SK-N-SH (cell line): ENCODE data around the gene ITPRID2. TPM values are rescaled to one million over a fixed set of nuclear protein-coding genes. Genes with fewer than 3 reads are reported as not detected.

ENCODE experiments used
- CTCF ChIA-PET: fragments of 300-600, 350-600 bp; formaldehyde crosslinking; extraction: SDS; loops from one replicate; lab custom pipeline; 2021; lab: Yijun Ruan, JAX
- POLR2A ChIA-PET: fragments of 350-600 bp; sonication (Branson Sonifier 250); formaldehyde crosslinking; extraction: SDS; loops from one replicate; lab custom pipeline; 2020; ENCODE audit warnings: antibody characterized with exemption, inconsistent platforms; lab: Yijun Ruan, JAX
- DNase-seq: peaks from one replicate; pipeline ENCODE4 v3.0.0; 2012
- H2AFZ ChIP-seq: fragments of 200-600 bp; sonication (generic); 2 replicates; pipeline ENCODE4 v1.8.1; 2016; ENCODE audit warnings: antibody characterized with exemption, mild to moderate bottlenecking, low read depth
- H3F3A ChIP-seq: fragments of 200-600 bp; sonication (generic); replicated peaks from 2 replicates; pipeline ENCODE3; 2016; ENCODE audit warnings: antibody characterized with exemption, mild to moderate bottlenecking; ENCODE audit not compliant: insufficient read depth
- H3K27ac ChIP-seq, 2 experiments: fragments of 200-500 bp in 1 of 2; fragments of 200-600 bp in 1 of 2; sonication (Bioruptor generic) in 1 of 2; sonication (generic), shearing (Covaris generic) in 1 of 2; 2 replicates each; pipeline versions ENCODE4 v1.5.1 to v1.6.1; 2014 to 2016; ENCODE audit warnings: low read depth in 2 of 2, inconsistent platforms in 1 of 2, low read length in 1 of 2, mild to moderate bottlenecking in 1 of 2, mixed read lengths in 1 of 2
- H3K27me3 ChIP-seq: fragments of 200-600 bp; sonication (generic), shearing (Covaris generic); 2 replicates; pipeline ENCODE4 v1.6.1; 2016; ENCODE audit warnings: mixed run types; ENCODE audit not compliant: insufficient read depth
- H3K36me3 ChIP-seq, 2 experiments: fragments of 200-500 bp in 1 of 2; fragments of 200-600 bp in 1 of 2; sonication (Bioruptor generic) in 1 of 2; sonication (generic) in 1 of 2; replicated peaks in 1 of 2; 2 replicates each; pipeline versions ENCODE3 to v1.5.1; 2014 to 2016; ENCODE audit warnings: low read length in 1 of 2, mild to moderate bottlenecking in 1 of 2; ENCODE audit not compliant: insufficient read depth in 2 of 2, control insufficient read depth in 1 of 2
- H3K4me1 ChIP-seq, 2 experiments: fragments of 200-500 bp in 1 of 2; fragments of 200-600 bp in 1 of 2; sonication (Bioruptor generic) in 1 of 2; sonication (generic), shearing (Covaris generic) in 1 of 2; 2 replicates each; pipeline versions ENCODE4 v1.5.1 to v1.6.1; 2014 to 2016; ENCODE audit warnings: low read depth in 1 of 2, low read length in 1 of 2, mixed run types in 1 of 2; ENCODE audit not compliant: insufficient read depth in 2 of 2, control insufficient read depth in 1 of 2
- H3K4me2 ChIP-seq: fragments of 200-600 bp; sonication (generic), shearing (Covaris generic); 2 replicates; pipeline ENCODE4 v1.6.1; 2017; ENCODE audit warnings: mixed run types
- H3K4me3 ChIP-seq, 2 experiments: fragments of 200-500 bp in 1 of 2; fragments of 200-600 bp in 1 of 2; sonication (Bioruptor generic) in 1 of 2; sonication (generic), shearing (Covaris generic) in 1 of 2; 2 replicates each; pipeline versions ENCODE4 v1.5.1 to v1.8.1; 2014 to 2016; ENCODE audit warnings: low read depth in 2 of 2, inconsistent platforms in 1 of 2, low read length in 1 of 2, mild to moderate bottlenecking in 1 of 2, mixed read lengths in 1 of 2, moderate library complexity in 1 of 2
- H3K79me2 ChIP-seq: fragments of 200-600 bp; sonication (generic); 2 replicates; pipeline ENCODE4 v1.8.1; 2017; ENCODE audit warnings: mild to moderate bottlenecking; ENCODE audit not compliant: insufficient read depth
- H3K9ac ChIP-seq: fragments of 200-600 bp; sonication (generic); 2 replicates; pipeline ENCODE4 v1.6.1; 2017; ENCODE audit warnings: mixed run types
- H3K9me2 ChIP-seq: fragments of 200-600 bp; sonication (generic); 2 replicates; pipeline ENCODE4 v1.6.1; 2017; ENCODE audit warnings: mixed run types
- H3K9me3 ChIP-seq: fragments of 200-600 bp; sonication (generic); 2 replicates; pipeline ENCODE4 v1.6.1; 2017; ENCODE audit warnings: mixed run types, mild to moderate bottlenecking, moderate library complexity
- H4K20me1 ChIP-seq: fragments of 200-600 bp; sonication (generic); 2 replicates; pipeline ENCODE4 v1.6.1; 2017; ENCODE audit warnings: mild to moderate bottlenecking, mixed run types; ENCODE audit not compliant: insufficient read depth
- CHD2 ChIP-seq: fragments of 150-350 bp; IDR thresholded peaks from 2 replicates; pipeline ENCODE4 v1.6.1; 2018; ENCODE audit warnings: low read length; ENCODE audit not compliant: partially characterized antibody
- EZH2phosphoT487 ChIP-seq: fragments of 200-600 bp; sonication (generic); IDR thresholded peaks from 2 replicates; pipeline ENCODE4 v1.6.1; 2017; ENCODE audit warnings: low read depth, mixed run types, mild to moderate bottlenecking, antibody characterized with exemption, moderate library complexity, borderline replicate concordance
- NFIC ChIP-seq: IDR thresholded peaks from 2 replicates; pipeline ENCODE4 v1.4.0; 2012; ENCODE audit warnings: borderline replicate concordance
- NRF1 ChIP-seq: IDR thresholded peaks from 2 replicates; pipeline ENCODE4 v1.6.1; 2012; ENCODE audit warnings: low read depth, mild to moderate bottlenecking, low read length
- PBX3 ChIP-seq: IDR thresholded peaks from 2 replicates; pipeline ENCODE4; 2012
- RAD21 ChIP-seq: IDR thresholded peaks from 2 replicates; pipeline ENCODE4 v1.6.1; 2012; ENCODE audit warnings: mild to moderate bottlenecking, low read length
- RCOR1 ChIP-seq: fragments of 150-350 bp; IDR thresholded peaks from 2 replicates; pipeline ENCODE4 v1.6.1; 2017; ENCODE audit warnings: antibody characterized with exemption, low read length
- RFX5 ChIP-seq: IDR thresholded peaks from 2 replicates; pipeline ENCODE4 v1.6.1; 2012; ENCODE audit warnings: mild to moderate bottlenecking, improper control_type of control experiment, low read length
- RXRA ChIP-seq: IDR thresholded peaks from 2 replicates; pipeline ENCODE4 v1.4.0; 2012; ENCODE audit warnings: low read depth, mild to moderate bottlenecking, borderline replicate concordance
- SIN3A ChIP-seq: IDR thresholded peaks from 2 replicates; pipeline ENCODE4 v1.6.1; 2012; ENCODE audit warnings: low read depth, mild to moderate bottlenecking, low read length, moderate library complexity, borderline replicate concordance
- SMC3 ChIP-seq: IDR thresholded peaks from 2 replicates; pipeline ENCODE4 v1.6.1; 2012; ENCODE audit warnings: low read depth, low read length, improper control_type of control experiment
- TAF1 ChIP-seq: IDR thresholded peaks from 2 replicates; pipeline ENCODE4 v1.6.1; 2012; ENCODE audit warnings: low read depth, mild to moderate bottlenecking, low read length, moderate library complexity, borderline replicate concordance
- TCF12 ChIP-seq: IDR thresholded peaks from 2 replicates; pipeline ENCODE4 v1.4.0; 2012
- polyA plus RNA-seq, 3 experiments: library from polyadenylated mRNA; depleted of rRNA; stranded (reverse); fragments of >200 nt; gene quantifications; 2 replicates each; pipeline ENCODE4 v1.2.3, GENCODE V29; 2012
- TF ChIP-seq, protein P1 (sequence below): fragments of 150-350 bp; IDR thresholded peaks from 2 replicates; pipeline ENCODE4 v1.6.1; 2016; ENCODE audit warnings: mild to moderate bottlenecking, low read depth, low read length
- TF ChIP-seq, protein P2 (sequence below): IDR thresholded peaks from 2 replicates; pipeline ENCODE4 v1.4.0; 2012; ENCODE audit warnings: low read depth, borderline replicate concordance
- TF ChIP-seq, protein P3 (sequence below): fragments of 150-350 bp; IDR thresholded peaks from 2 replicates; pipeline ENCODE4 v1.6.1; 2017; ENCODE audit warnings: antibody characterized with exemption, low read length, low read depth, borderline replicate concordance
- TF ChIP-seq, protein P4 (sequence below): IDR thresholded peaks from 2 replicates; pipeline ENCODE4 v1.6.1; 2012; ENCODE audit warnings: mild to moderate bottlenecking, low read depth, low read length, moderate library complexity

The ITPRID2 gene
- polyA plus RNA-seq, 1 of the 3 experiments (the other 2 are of a cell fraction) = 41.9 TPM

GRCh38 chr2:181850936-181851560 lies 40.5 kb upstream of the ITPRID2 start:
- H3K27ac ChIP-seq = no peak overlapping the region
- no peaks in the 10 kb centered on the region for H3F3A ChIP-seq
- POLR2A ChIA-PET = no interaction called here
- no peak overlapping the region for H2AFZ ChIP-seq
- no peak overlapping the region for H3K4me2 ChIP-seq
- no peak overlapping the region for H3K9ac ChIP-seq
- H3K4me1 ChIP-seq = peaks cover 0 to 9% of the 10 kb centered on the region in 2 experiments; a peak in 2 of 4 replicates
- TF ChIP-seq, protein P1, sequence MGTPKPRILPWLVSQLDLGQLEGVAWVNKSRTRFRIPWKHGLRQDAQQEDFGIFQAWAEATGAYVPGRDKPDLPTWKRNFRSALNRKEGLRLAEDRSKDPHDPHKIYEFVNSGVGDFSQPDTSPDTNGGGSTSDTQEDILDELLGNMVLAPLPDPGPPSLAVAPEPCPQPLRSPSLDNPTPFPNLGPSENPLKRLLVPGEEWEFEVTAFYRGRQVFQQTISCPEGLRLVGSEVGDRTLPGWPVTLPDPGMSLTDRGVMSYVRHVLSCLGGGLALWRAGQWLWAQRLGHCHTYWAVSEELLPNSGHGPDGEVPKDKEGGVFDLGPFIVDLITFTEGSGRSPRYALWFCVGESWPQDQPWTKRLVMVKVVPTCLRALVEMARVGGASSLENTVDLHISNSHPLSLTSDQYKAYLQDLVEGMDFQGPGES = no peak
- TF ChIP-seq NFIC (no peak), RXRA (no peak), NRF1 (no peak), RCOR1 (no peak), TCF12 (no peak), PBX3 (no peak), CHD2 (no peak), SIN3A (no peak), RFX5 (no peak), RAD21 (no peak), SMC3 (no peak), TAF1 (no peak), EZH2phosphoT487 (no peak)
- TF ChIP-seq, protein P2, sequence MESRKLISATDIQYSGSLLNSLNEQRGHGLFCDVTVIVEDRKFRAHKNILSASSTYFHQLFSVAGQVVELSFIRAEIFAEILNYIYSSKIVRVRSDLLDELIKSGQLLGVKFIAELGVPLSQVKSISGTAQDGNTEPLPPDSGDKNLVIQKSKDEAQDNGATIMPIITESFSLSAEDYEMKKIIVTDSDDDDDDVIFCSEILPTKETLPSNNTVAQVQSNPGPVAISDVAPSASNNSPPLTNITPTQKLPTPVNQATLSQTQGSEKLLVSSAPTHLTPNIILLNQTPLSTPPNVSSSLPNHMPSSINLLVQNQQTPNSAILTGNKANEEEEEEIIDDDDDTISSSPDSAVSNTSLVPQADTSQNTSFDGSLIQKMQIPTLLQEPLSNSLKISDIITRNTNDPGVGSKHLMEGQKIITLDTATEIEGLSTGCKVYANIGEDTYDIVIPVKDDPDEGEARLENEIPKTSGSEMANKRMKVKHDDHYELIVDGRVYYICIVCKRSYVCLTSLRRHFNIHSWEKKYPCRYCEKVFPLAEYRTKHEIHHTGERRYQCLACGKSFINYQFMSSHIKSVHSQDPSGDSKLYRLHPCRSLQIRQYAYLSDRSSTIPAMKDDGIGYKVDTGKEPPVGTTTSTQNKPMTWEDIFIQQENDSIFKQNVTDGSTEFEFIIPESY = no peak
- TF ChIP-seq, protein P3, sequence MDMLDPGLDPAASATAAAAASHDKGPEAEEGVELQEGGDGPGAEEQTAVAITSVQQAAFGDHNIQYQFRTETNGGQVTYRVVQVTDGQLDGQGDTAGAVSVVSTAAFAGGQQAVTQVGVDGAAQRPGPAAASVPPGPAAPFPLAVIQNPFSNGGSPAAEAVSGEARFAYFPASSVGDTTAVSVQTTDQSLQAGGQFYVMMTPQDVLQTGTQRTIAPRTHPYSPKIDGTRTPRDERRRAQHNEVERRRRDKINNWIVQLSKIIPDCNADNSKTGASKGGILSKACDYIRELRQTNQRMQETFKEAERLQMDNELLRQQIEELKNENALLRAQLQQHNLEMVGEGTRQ = no peak
- TF ChIP-seq, protein P4, sequence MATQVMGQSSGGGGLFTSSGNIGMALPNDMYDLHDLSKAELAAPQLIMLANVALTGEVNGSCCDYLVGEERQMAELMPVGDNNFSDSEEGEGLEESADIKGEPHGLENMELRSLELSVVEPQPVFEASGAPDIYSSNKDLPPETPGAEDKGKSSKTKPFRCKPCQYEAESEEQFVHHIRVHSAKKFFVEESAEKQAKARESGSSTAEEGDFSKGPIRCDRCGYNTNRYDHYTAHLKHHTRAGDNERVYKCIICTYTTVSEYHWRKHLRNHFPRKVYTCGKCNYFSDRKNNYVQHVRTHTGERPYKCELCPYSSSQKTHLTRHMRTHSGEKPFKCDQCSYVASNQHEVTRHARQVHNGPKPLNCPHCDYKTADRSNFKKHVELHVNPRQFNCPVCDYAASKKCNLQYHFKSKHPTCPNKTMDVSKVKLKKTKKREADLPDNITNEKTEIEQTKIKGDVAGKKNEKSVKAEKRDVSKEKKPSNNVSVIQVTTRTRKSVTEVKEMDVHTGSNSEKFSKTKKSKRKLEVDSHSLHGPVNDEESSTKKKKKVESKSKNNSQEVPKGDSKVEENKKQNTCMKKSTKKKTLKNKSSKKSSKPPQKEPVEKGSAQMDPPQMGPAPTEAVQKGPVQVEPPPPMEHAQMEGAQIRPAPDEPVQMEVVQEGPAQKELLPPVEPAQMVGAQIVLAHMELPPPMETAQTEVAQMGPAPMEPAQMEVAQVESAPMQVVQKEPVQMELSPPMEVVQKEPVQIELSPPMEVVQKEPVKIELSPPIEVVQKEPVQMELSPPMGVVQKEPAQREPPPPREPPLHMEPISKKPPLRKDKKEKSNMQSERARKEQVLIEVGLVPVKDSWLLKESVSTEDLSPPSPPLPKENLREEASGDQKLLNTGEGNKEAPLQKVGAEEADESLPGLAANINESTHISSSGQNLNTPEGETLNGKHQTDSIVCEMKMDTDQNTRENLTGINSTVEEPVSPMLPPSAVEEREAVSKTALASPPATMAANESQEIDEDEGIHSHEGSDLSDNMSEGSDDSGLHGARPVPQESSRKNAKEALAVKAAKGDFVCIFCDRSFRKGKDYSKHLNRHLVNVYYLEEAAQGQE = no peak
- H3K79me2 ChIP-seq = no peaks in the 10 kb centered on the region
- no peaks in the 10 kb centered on the region for H3K27me3 ChIP-seq
- CTCF ChIA-PET = interaction anchor here (1.0 to 1.6 kb wide), 3 partner anchors 11 to 53 kb away, joined by 3 to 4 read pairs (median 4); no protein-coding TSS in a partner anchor
- no peaks in the 10 kb centered on the region for H3K9me2 ChIP-seq
- no peaks in the 10 kb centered on the region for H3K9me3 ChIP-seq
- no peaks in the 10 kb centered on the region for H4K20me1 ChIP-seq
- no peak for DNase-seq
- no peaks in the 10 kb centered on the region for H3K36me3 ChIP-seq
- H3K4me3 ChIP-seq = no peak overlapping the region
